Thyroid gland (tissue), 4 donors: ENCODE data around the gene NSMCE1. TPM values are rescaled to one million over a fixed set of nuclear protein-coding genes. Genes with fewer than 3 reads are reported as not detected.
A peak's percentile ranks its signal among the peaks of the same experiment; 100 is the strongest.

Experiments
- DNase-seq, 2 donors: peaks; one replicate each; pipeline ENCODE4 v3.0.0-alpha.2; 2019
- H3K27ac ChIP-seq, 3 donors: fragments of 200-600 bp; sonication (generic); 1 replicate in 2 of 3; 2 replicates in 1 of 3; pipeline ENCODE4 v1.5.1; 2016 to 2019; ENCODE audit warnings: mild to moderate bottlenecking in 1 of 3, moderate library complexity in 1 of 3
- H3K27me3 ChIP-seq: fragments of 200-600 bp; sonication (generic); one replicate; pipeline ENCODE4 v1.5.1; 2019
- H3K36me3 ChIP-seq, 2 donors: fragments of 200-600 bp; sonication (generic); one replicate each; pipeline ENCODE4 v1.5.1; 2016 to 2019
- H3K4me1 ChIP-seq, 2 donors: fragments of 200-600 bp; sonication (generic); one replicate each; pipeline ENCODE4 v1.5.1; 2017 to 2019
- H3K4me3 ChIP-seq, 3 donors: fragments of 200-600 bp; sonication (generic); replicated peaks in 1 of 3; 1 replicate in 2 of 3; 2 replicates in 1 of 3; pipeline ENCODE4 v1.5.1; 2016; ENCODE audit warnings: mild to moderate bottlenecking in 1 of 3
- H3K9me3 ChIP-seq: fragments of 200-600 bp; sonication (generic); one replicate; pipeline ENCODE4 v1.5.1; 2017
- CTCF ChIP-seq, 6 experiments: fragments of 200-600 bp in 3 of 6; fragments of 450-650 bp in 3 of 6; sonication (generic) in 3 of 6; IDR thresholded peaks; one replicate each; pipeline ENCODE4 v1.5.1; 2016 to 2019; ENCODE audit warnings: antibody characterized with exemption in 6 of 6, mild to moderate bottlenecking in 2 of 6, inconsistent platforms in 1 of 6, moderate library complexity in 1 of 6
- POLR2A ChIP-seq, 2 donors: fragments of 450-650 bp; IDR thresholded peaks; one replicate each; pipeline ENCODE4 v1.6.1; 2017; ENCODE audit warnings: antibody characterized with exemption in 2 of 2, mild to moderate bottlenecking in 2 of 2, moderate library complexity in 1 of 2
- WGBS, 2 donors: methylation state at CpG; one replicate each; pipeline ENCODE4 v1.1.5; 2017; 5-methylcytosine and 5-hydroxymethylcytosine counted together
- intact Hi-C: fragments of 100-400 bp; cut with DNase I; formaldehyde crosslinking; loops from one replicate; pipeline ENCODE4 v1.15.1; 2023
- total RNA-seq, 4 donors: library from RNA; depleted of rRNA; stranded (reverse); fragments of >200 nt; gene quantifications; one replicate each; pipeline ENCODE4 v1.2.3, GENCODE V29; 2016

NSMCE1 gene
- total RNA-seq, 4 donors from 2014 or later = 40.5 to 52.6 (median 48.8) TPM

- peak overlapping the region; percentile 43 to 68 (median 54) for H3K27ac ChIP-seq
These were observed 31.2 kb downstream of the NSMCE1 start for GRCh38 chr16:27237219-27238015.

GRCh38 chr16:27236635-27237218 lies 31.8 kb downstream of the NSMCE1 start:
- no peaks in the 10 kb centered on the region for H3K9me3 ChIP-seq
- no peak for DNase-seq
- 76 to 81% methylated on average over 8 of the region's 8 CpGs for WGBS, 2 donors
- no peaks in the 10 kb centered on the region for H3K27me3 ChIP-seq
- H3K4me1 ChIP-seq = peaks cover 7 to 41% of the 10 kb centered on the region in 2 donors
- TF ChIP-seq POLR2A (IDR thresholded peaks at IDR 0.05) (no peak), CTCF (IDR thresholded peaks at IDR 0.05) (no peak)
- intact Hi-C loops = loop anchor here (5.0 kb wide), 1 partner anchor 226 kb away; no protein-coding TSS in a partner anchor
- peak overlapping the region; percentile 43 to 68 (median 54) for H3K27ac ChIP-seq
- H3K36me3 ChIP-seq = peaks cover 0 to 12% of the 10 kb centered on the region in 2 donors
- no peak overlapping the region for H3K4me3 ChIP-seq

More at GRCh38 chr16:27237219-27238015, 31.2 kb downstream of the NSMCE1 start:
- H3K36me3 ChIP-seq = peaks cover 0 to 10% of the 10 kb centered on the region in 2 donors
- H3K27me3 ChIP-seq = no peaks in the 10 kb centered on the region
- peaks cover 7 to 44% of the 10 kb centered on the region in 2 donors for H3K4me1 ChIP-seq
- H3K9me3 ChIP-seq = no peaks in the 10 kb centered on the region
- WGBS, 2 donors = 65 to 68% methylated on average over 22 of the region's 22 CpGs
- TF ChIP-seq CTCF (IDR thresholded peaks at IDR 0.05) (no peak), POLR2A (IDR thresholded peaks at IDR 0.05) (no peak)
- intact Hi-C loops = loop anchor here (5.0 kb wide), 1 partner anchor 225 kb away; no protein-coding TSS in a partner anchor
- no peak for DNase-seq
- no peak overlapping the region for H3K4me3 ChIP-seq

- TF ChIP-seq CTCF (IDR thresholded peaks at IDR 0.05) = no peak
- TF ChIP-seq POLR2A (IDR thresholded peaks at IDR 0.05) = no peak
- no peak for DNase-seq
- Histone ChIP-seq H3K27me3 (no peaks in the 10 kb centered on the region), H3K36me3 (peaks cover 2 to 12% of the 10 kb centered on the region in 2 donors), H3K27ac (peak overlapping the region in 2 of 3 donors; percentile 57 to 71), H3K4me3 (no peak overlapping the region), H3K9me3 (no peaks in the 10 kb centered on the region), H3K4me1 (peaks cover 7 to 33% of the 10 kb centered on the region in 2 donors)
- intact Hi-C loops = loop anchor here (5.0 kb wide), 1 partner anchor 226 kb away; no protein-coding TSS in a partner anchor
- 97 to 99% methylated on average over 4 to 8 of the region's 8 CpGs for WGBS, 2 donors
These were observed 32.7 kb downstream of the NSMCE1 start for GRCh38 chr16:27235938-27236245.

- no peaks in the 10 kb centered on the region for H3K27me3 ChIP-seq
- no peak overlapping the region for H3K4me3 ChIP-seq
- H3K27ac ChIP-seq = peak overlapping the region in 2 of 3 donors; percentile 57 to 71
- no peaks in the 10 kb centered on the region for H3K9me3 ChIP-seq
- H3K4me1 ChIP-seq = peaks cover 7 to 30% of the 10 kb centered on the region in 2 donors
- 46 to 48% methylated on average over 23 of the region's 23 CpGs for WGBS, 2 donors
- peak; percentile 72 to 76 for DNase-seq
- peaks cover 8 to 12% of the 10 kb centered on the region in 2 donors for H3K36me3 ChIP-seq
- intact Hi-C loops = loop anchor here (5.0 kb wide), 1 partner anchor 227 kb away; no protein-coding TSS in a partner anchor
- TF ChIP-seq POLR2A (IDR thresholded peaks at IDR 0.05) = no peak
- peak; percentile 55 to 87 (median 68) for TF ChIP-seq CTCF (IDR thresholded peaks at IDR 0.05)
These were observed 33.3 kb downstream of the NSMCE1 start for GRCh38 chr16:27235055-27235937.
